CD14-positive monocyte (primary cell): Measurements from ENCODE around the gene HADHA. TPM values are rescaled to one million over a fixed set of nuclear protein-coding genes. Genes with fewer than 3 reads are reported as not detected.

Experiments used
- DNase-seq, 3 donors: peaks; one replicate each; pipeline ENCODE4 v3.0.0-alpha.2; 2011 to 2022
- H2AFZ ChIP-seq: 2 replicates; pipeline ENCODE4 v1.6.0; 2012; ENCODE audit warnings: mild to moderate bottlenecking, low read depth, low read length, inconsistent platforms; ENCODE audit not compliant: insufficient read depth, poor library complexity, severe bottlenecking
- H3K27ac ChIP-seq, 2 donors: 1 replicate in 1 of 2; 2 replicates in 1 of 2; pipeline ENCODE4 v1.5.1; 2012 to 2013; ENCODE audit warnings: low read length in 2 of 2, control low read depth in 1 of 2, inconsistent platforms in 1 of 2, low read depth in 1 of 2, mild to moderate bottlenecking in 1 of 2
- H3K27me3 ChIP-seq, 2 donors: one replicate each; pipeline versions ENCODE4 v1.6.0 to v1.6.1; 2011 to 2013; ENCODE audit warnings: low read length in 2 of 2; ENCODE audit not compliant: control insufficient read depth in 2 of 2, insufficient read depth in 2 of 2
- H3K36me3 ChIP-seq, 2 donors: replicated peaks in 1 of 2; 1 replicate in 1 of 2; 2 replicates in 1 of 2; pipeline versions ENCODE4 v1.5.1 to v1.6.1; 2012 to 2013; ENCODE audit warnings: low read length in 2 of 2, control low read depth in 1 of 2, inconsistent platforms in 1 of 2, mild to moderate bottlenecking in 1 of 2; ENCODE audit not compliant: insufficient read depth in 2 of 2, control insufficient read depth in 1 of 2
- H3K4me1 ChIP-seq, 2 donors: 1 replicate in 1 of 2; 2 replicates in 1 of 2; pipeline versions ENCODE4 v1.5.1 to v1.6.1; 2012 to 2013; ENCODE audit warnings: low read length in 2 of 2, control low read depth in 1 of 2, inconsistent platforms in 1 of 2, mild to moderate bottlenecking in 1 of 2, moderate library complexity in 1 of 2; ENCODE audit not compliant: insufficient read depth in 2 of 2, control insufficient read depth in 1 of 2
- H3K4me2 ChIP-seq: replicated peaks from 2 replicates; pipeline ENCODE3; 2012; ENCODE audit warnings: low read length, moderate library complexity, mild to moderate bottlenecking; ENCODE audit not compliant: poor library complexity, severe bottlenecking; ENCODE audit errors: extremely low read depth
- H3K4me3 ChIP-seq, 3 experiments: fragments of 200-600 bp in 1 of 3; sonication (generic) in 1 of 3; replicated peaks in 1 of 3; 1 replicate in 2 of 3; 2 replicates in 1 of 3; pipeline ENCODE4 v1.5.1; 2011 to 2013; ENCODE audit warnings: low read length in 3 of 3, mild to moderate bottlenecking in 3 of 3, control low read depth in 2 of 3, low read depth in 2 of 3, inconsistent platforms in 1 of 3, moderate library complexity in 1 of 3
- H3K79me2 ChIP-seq: 2 replicates; pipeline ENCODE4 v1.6.0; 2012; ENCODE audit warnings: mild to moderate bottlenecking, control low read depth, inconsistent platforms, low read length, moderate library complexity; ENCODE audit not compliant: insufficient read depth
- H3K9ac ChIP-seq: 2 replicates; pipeline ENCODE4 v1.6.0; 2017; ENCODE audit warnings: low read length, mild to moderate bottlenecking; ENCODE audit not compliant: insufficient read depth, poor library complexity, severe bottlenecking
- H3K9me3 ChIP-seq, 2 donors: replicated peaks in 1 of 2; 1 replicate in 1 of 2; 2 replicates in 1 of 2; pipeline versions ENCODE4 v1.5.1 to v1.6.1; 2012 to 2013; ENCODE audit warnings: low read length in 2 of 2, control low read depth in 1 of 2; ENCODE audit not compliant: control insufficient read depth in 1 of 2, insufficient read depth in 1 of 2
- H4K20me1 ChIP-seq: 2 replicates; pipeline ENCODE4 v1.6.0; 2012; ENCODE audit warnings: mild to moderate bottlenecking, low read length, control low read depth, moderate library complexity; ENCODE audit not compliant: insufficient read depth
- H3K27ac Mint-ChIP-seq, 7 donors: one replicate each; pipeline ENCODE4 v1.8.0; 2020; ENCODE audit warnings: mild to moderate bottlenecking in 7 of 7, mixed read lengths in 7 of 7, moderate library complexity in 6 of 7, inconsistent platforms in 2 of 7
- H3K27me3 Mint-ChIP-seq, 3 donors: one replicate each; pipeline ENCODE4 v1.8.0; 2021 to 2022; ENCODE audit warnings: low read depth in 3 of 3, mild to moderate bottlenecking in 3 of 3, mixed read lengths in 3 of 3, moderate library complexity in 3 of 3, inconsistent platforms in 1 of 3
- H3K36me3 Mint-ChIP-seq, 2 donors: one replicate each; pipeline ENCODE4 v1.8.0; 2020; ENCODE audit warnings: mixed read lengths in 2 of 2, inconsistent platforms in 1 of 2, mild to moderate bottlenecking in 1 of 2
- H3K4me1 Mint-ChIP-seq: one replicate; pipeline ENCODE4 v1.8.0; 2020; ENCODE audit warnings: mild to moderate bottlenecking, mixed read lengths
- H3K4me3 Mint-ChIP-seq, 2 donors: one replicate each; pipeline ENCODE4 v1.8.0; 2020; ENCODE audit warnings: mild to moderate bottlenecking in 2 of 2, mixed read lengths in 2 of 2, moderate library complexity in 1 of 2
- H3K9me3 Mint-ChIP-seq, 7 donors: one replicate each; pipeline ENCODE4 v1.8.0; 2020 to 2022; ENCODE audit warnings: mixed read lengths in 7 of 7, mild to moderate bottlenecking in 6 of 7, moderate library complexity in 6 of 7, inconsistent platforms in 2 of 7
- WGBS: methylation state at CpG from one replicate; pipeline ENCODE4 v1.1.5; 2013; ENCODE audit warnings: missing lambda C conversion rate; ENCODE audit not compliant: insufficient coverage; 5-methylcytosine and 5-hydroxymethylcytosine counted together
- intact Hi-C, 2 donors: fragments of 100-400 bp; cut with micrococcal nuclease; formaldehyde crosslinking; loops; one replicate each; pipeline versions ENCODE4 v1.15.0 to v1.15.1; 2023
- polyA plus RNA-seq, 3 donors: library from polyadenylated mRNA; depleted of rRNA in 1 of 3; unstranded in 2 of 3; stranded (reverse) in 1 of 3; fragments of 300-500 nt in 2 of 3; fragments of >200 nt in 1 of 3; fragmentation: Illumina TruSeq in 2 of 3; gene quantifications; 1 replicate in 2 of 3; 2 replicates in 1 of 3; pipeline ENCODE4 v1.2.3, GENCODE V29; 2012 to 2021
- TF ChIP-seq, protein P1 (sequence below): fragments of 200-600 bp; IDR thresholded peaks from one replicate; pipeline ENCODE4 v1.8.0; 2022; ENCODE audit warnings: antibody characterized with exemption, mild to moderate bottlenecking

HADHA gene
- polyA plus RNA-seq, 3 donors = 60.2 to 187 (median 155) TPM

DNA sequence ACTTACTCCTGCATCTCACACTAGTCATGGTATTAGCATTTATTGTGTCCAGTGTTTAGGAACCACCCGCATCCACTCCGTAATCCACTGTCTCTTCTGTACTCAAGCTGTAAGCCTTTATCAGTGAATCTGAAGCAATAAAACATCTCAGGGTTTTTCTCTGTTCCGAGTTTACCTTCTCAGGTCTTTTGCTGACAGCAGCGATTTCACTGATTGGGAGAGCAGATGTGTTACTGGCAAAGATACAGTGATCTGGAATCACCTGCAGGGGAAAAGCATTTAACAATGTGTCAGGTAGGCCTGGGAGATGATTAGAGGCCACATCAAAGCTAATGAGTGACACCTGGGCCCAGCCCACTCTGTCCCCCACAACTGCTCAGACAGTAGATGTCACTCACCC is 46.9 kb downstream of the HADHA start:
- H3K4me3 ChIP-seq = no peak overlapping the region
- peaks cover 14% of the 10 kb centered on the region for H3K4me1 Mint-ChIP-seq
- peaks cover 3 to 8% of the 10 kb centered on the region in 2 donors for H3K9me3 ChIP-seq
- no peak for DNase-seq
- H3K36me3 Mint-ChIP-seq = peaks cover 85 to 96% of the 10 kb centered on the region in 2 donors
- no peaks in the 10 kb centered on the region for H3K79me2 ChIP-seq
- no peaks in the 10 kb centered on the region for H3K27me3 Mint-ChIP-seq
- TF ChIP-seq, protein P1, sequence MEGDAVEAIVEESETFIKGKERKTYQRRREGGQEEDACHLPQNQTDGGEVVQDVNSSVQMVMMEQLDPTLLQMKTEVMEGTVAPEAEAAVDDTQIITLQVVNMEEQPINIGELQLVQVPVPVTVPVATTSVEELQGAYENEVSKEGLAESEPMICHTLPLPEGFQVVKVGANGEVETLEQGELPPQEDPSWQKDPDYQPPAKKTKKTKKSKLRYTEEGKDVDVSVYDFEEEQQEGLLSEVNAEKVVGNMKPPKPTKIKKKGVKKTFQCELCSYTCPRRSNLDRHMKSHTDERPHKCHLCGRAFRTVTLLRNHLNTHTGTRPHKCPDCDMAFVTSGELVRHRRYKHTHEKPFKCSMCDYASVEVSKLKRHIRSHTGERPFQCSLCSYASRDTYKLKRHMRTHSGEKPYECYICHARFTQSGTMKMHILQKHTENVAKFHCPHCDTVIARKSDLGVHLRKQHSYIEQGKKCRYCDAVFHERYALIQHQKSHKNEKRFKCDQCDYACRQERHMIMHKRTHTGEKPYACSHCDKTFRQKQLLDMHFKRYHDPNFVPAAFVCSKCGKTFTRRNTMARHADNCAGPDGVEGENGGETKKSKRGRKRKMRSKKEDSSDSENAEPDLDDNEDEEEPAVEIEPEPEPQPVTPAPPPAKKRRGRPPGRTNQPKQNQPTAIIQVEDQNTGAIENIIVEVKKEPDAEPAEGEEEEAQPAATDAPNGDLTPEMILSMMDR = no peak
- no peak overlapping the region for H3K9ac ChIP-seq
- peaks cover 84 to 99% of the 10 kb centered on the region in 2 donors for H3K36me3 ChIP-seq
- no peak overlapping the region for H2AFZ ChIP-seq
- H3K4me2 ChIP-seq = no peak overlapping the region
- H3K27me3 ChIP-seq = no peaks in the 10 kb centered on the region
- intact Hi-C loops = no loop called here
- peaks cover 25% of the 10 kb centered on the region for H4K20me1 ChIP-seq
- H3K4me1 ChIP-seq = peaks cover 14 to 16% of the 10 kb centered on the region in 2 donors
- 96% methylated on average over 4 of the region's 4 CpGs for WGBS
- peaks cover 3 to 17% (median 10%) of the 10 kb centered on the region in 7 donors for H3K9me3 Mint-ChIP-seq
- no peak overlapping the region for H3K4me3 Mint-ChIP-seq
- peak overlapping the region in 1 of 2 donors; percentile 63 for H3K27ac ChIP-seq
- peak overlapping the region in 5 of 7 donors; percentile 18 to 36 (median 24) for H3K27ac Mint-ChIP-seq

GRCh38 chr2:26196683-26197418 is 47.6 kb downstream of the HADHA start:
- H3K27ac Mint-ChIP-seq = peak overlapping the region; percentile 18 to 80 (median 50)
- peak overlapping the region in 1 of 2 donors; percentile 63 for H3K27ac ChIP-seq
- peaks cover 14 to 16% of the 10 kb centered on the region in 2 donors for H3K4me1 ChIP-seq

More at GRCh38 chr2:26196683-26197418, 47.6 kb downstream of the HADHA start:
- Mint-ChIP-seq H3K4me1 (peaks cover 14% of the 10 kb centered on the region), H3K36me3 (peaks cover 85 to 96% of the 10 kb centered on the region in 2 donors), H3K4me3 (no peak overlapping the region), H3K27me3 (no peaks in the 10 kb centered on the region), H3K9me3 (peaks cover 3 to 17% (median 10%) of the 10 kb centered on the region in 7 donors)
- 50% methylated on average over 4 of the region's 9 CpGs for WGBS
- Histone ChIP-seq H2AFZ (no peak overlapping the region), H3K4me2 (no peak overlapping the region), H3K79me2 (no peaks in the 10 kb centered on the region), H3K4me3 (no peak overlapping the region), H4K20me1 (peaks cover 25% of the 10 kb centered on the region), H3K36me3 (peaks cover 81 to 99% of the 10 kb centered on the region in 2 donors), H3K9me3 (peaks cover 3 to 8% of the 10 kb centered on the region in 2 donors), H3K27me3 (no peaks in the 10 kb centered on the region), H3K9ac (no peak overlapping the region)
- intact Hi-C loops = no loop called here
- TF ChIP-seq, protein P1 = no peak
- peak; percentile 14 to 61 (median 27) for DNase-seq
